ENCODE measurements around the gene ZDHHC7.

The ZDHHC7 gene

DNA sequence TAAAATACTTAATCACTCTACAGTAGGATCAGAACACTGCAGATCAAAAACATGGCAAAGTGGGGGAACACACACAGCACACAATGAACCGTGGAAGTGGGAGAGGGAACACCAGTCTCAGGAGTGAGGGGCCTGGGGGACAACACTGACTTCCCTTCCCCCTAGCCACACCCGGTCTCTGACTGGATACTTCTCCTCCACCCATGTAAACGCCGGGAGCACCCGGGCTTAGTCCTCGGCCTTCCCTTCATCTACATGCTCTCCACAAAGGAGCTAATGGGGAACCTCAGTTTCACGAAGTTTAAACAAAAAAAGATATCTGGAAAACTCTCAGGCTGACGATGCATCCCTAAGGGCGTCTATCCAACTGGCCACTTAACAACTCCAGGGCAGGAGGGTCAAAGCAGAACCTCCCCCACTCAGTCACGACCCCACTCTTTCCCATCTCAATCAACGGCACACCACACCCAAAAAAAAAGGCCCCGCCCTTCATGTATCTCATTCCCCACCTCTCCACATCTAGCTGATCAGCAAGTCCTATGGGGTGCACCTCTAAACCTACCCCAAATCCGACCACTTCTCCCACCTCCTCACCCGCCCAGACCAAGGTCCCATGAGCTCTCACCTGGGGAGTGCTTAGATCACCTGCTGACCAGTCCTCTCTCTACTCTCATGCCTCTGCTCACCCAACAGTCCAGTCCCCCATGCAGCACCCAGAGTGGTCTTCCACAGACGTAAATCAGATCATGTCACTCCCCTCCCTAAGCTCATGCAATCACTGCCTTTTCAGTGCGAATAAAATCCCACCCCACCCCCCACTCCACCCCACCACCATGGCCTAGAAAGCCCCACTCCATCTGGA lies 7.4 kb downstream of the ZDHHC7 start:
- TF ChIP-seq GATA1 (IDR thresholded peaks at IDR 0.05; ENCODE audit: low read depth, low read length) (no peak), POLR2A (IDR thresholded peaks at IDR 0.05; ENCODE audit: low read length) (no peak)
- peak in 1 of 2 experiments; percentile 15 for DNase-seq

DNA sequence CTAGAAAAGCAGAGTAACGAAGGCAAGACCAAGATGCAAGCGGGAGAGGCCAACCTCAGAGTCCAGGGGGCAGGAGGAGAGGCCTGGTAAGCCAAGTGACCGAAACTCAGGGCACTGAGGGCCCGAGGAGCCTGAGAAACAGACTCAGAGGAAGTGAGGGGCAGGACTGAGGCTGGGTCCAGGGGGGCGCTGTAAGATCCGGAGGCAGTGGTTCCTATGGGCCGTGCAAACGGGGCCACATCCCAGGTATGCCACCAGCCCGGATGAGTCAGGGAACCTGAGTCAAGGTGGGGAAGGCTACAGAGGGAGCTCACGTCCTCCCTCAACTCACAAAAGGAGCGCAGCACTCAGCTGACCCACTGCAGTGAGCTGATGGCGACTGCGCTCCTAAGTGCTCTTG lies 8.3 kb downstream of the ZDHHC7 start:
- no peak for TF ChIP-seq GATA1 (IDR thresholded peaks at IDR 0.05; ENCODE audit: low read depth, low read length)
- no peak for DNase-seq

DNA sequence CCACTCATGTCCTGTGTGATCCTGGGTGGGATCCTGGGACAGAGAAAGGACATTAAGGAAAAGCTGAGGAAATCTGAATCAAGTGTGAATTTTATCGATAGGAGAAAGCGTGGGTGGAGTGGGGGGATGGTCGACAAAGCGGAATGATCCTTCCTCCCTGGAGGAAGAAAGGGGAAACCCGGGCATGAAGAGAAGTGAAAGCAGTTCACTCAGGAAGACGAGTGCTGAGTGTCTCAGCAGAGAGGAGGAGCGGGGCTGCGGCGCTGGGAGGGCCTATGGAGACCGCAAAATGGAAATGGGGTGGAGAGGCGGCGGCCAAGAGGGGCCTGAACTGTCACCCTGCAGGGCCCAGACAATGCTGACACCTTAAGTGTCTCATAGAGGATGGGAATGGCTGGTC lies 8.7 kb downstream of the ZDHHC7 start:
- DNase-seq, result no peak
- TF ChIP-seq POLR2A (IDR thresholded peaks at IDR 0.05; ENCODE audit: low read length) (no peak), GATA1 (IDR thresholded peaks at IDR 0.05; ENCODE audit: low read depth, low read length) (no peak)

DNA sequence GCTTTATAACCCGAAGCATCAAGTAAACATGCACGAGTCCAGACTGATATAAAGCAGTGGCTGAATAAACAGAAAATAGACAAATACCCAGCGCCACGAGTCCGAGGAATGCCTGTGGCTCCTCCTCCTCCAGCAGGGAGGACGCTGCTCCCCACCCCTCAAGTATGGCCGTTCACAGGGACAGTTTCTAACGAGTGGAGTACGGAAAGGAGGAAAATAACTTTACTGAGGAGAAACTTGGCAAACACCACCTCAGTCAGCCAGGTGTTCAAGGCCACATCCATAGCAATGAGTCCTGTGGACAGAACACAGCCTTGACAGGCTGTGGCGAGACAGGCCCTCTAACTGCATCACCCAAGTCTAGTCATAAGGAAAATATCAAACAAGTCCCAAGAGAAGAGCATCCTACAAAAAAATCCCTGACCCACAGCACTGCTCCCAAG lies 9.2 kb downstream of the ZDHHC7 start:
- TF ChIP-seq POLR2A (IDR thresholded peaks at IDR 0.05; ENCODE audit: low read length) (no peak), GATA1 (IDR thresholded peaks at IDR 0.05; ENCODE audit: low read depth, low read length) (no peak)
- DNase-seq, result no peak

DNA sequence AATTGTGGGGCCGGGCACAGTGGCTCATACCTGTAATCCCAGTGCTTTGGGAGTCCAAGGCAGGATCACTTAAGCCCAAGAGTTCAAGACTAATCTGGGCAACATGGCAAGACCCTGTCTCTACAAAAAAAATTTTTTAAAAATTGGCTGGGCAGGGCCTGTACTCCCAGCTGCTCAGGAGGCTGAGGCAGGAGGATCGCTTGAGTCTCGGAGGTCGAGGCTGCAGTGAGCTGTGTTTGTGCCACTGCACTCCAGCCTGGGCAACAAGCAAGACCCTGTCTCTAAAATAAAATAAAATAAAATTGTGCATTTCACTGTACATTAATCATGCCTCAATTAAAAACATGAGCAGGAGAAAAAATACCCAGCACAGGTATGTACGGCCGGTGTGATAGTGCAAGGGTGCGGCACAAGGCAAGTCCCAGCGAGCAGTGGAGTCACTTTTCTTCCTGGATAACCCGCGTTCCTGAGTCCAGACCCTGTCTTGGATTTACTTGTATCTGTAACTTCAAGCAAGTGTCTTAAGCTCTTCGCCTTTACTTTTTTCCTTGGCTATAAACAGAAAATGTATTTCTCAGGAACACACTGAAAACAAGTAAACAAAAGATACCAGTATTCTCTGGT lies 11.4 kb downstream of the ZDHHC7 start:
- TF ChIP-seq POLR2A (IDR thresholded peaks at IDR 0.05; ENCODE audit: low read length), result no peak
- TF ChIP-seq GATA1 (IDR thresholded peaks at IDR 0.05; ENCODE audit: low read depth, low read length), result no peak

DNA sequence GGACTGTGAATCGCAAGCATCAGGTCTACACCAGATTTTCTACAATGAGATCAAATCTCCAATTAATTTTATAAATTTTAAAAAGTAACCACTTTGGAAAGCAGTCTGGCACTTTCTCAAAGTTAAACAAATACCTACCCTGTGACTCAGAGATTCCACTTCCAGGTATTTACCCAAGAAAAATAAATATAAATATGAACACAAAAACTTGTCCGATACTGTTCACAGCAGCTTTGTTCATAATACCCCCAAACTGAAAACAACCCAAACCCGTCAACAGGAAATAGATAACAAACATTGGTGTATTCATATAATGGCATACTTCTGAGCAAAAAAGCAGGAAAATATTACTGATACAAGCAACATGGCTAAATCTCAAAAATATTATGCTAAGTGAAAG lies 12.1 kb downstream of the ZDHHC7 start:
- no peak for DNase-seq
- TF ChIP-seq GATA1 (IDR thresholded peaks at IDR 0.05; ENCODE audit: low read depth, low read length) (no peak), POLR2A (IDR thresholded peaks at IDR 0.05; ENCODE audit: low read length) (no peak)

More for the DNA sequence above, 11.4 kb downstream of the ZDHHC7 start:
- DNase-seq, result no peak

DNA sequence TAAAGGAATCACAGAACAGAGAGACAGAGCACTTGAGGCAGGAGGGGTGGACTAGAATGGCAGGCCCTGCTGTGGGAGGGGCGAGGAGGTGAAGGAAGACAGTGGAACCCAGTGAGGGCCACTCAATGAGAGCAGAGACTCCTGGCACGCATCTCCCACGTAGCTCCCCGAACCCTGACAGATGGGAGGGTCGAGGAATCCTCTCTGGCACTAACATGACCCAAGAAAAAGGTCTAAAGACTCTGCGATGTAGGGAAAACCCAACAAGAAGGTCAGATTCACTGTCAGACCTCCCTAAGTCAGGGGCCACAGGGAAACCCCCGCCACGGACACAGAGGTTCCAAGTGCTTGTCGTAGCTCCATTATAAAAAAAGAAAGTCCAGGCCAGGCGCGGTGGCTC lies 15.0 kb downstream of the ZDHHC7 start:
- TF ChIP-seq GATA1 (IDR thresholded peaks at IDR 0.05; ENCODE audit: low read depth, low read length) (no peak), POLR2A (IDR thresholded peaks at IDR 0.05; ENCODE audit: low read length) (no peak)
- no peak for DNase-seq

DNA sequence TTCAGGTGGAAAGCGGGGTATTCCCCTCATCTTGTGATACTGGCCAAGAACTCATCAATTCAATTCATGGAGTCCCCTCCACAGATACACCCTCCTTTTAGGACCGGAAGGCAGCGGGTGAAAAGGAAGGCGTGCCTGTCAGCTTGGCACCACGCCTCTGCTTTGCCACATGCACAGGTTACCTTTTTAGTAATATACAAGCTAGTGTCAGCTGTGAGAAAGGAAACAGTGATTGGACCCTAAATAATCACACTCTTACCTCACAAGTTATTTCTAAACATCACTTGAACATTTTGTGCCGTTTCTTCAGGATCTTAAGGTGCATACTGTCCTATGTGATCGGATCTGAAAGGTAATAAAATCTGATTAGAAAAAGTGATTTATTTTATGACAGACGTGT lies 15.7 kb downstream of the ZDHHC7 start:
- TF ChIP-seq POLR2A (IDR thresholded peaks at IDR 0.05; ENCODE audit: low read length) (no peak), GATA1 (IDR thresholded peaks at IDR 0.05; ENCODE audit: low read depth, low read length) (no peak)
- DNase-seq, result no peak

DNA sequence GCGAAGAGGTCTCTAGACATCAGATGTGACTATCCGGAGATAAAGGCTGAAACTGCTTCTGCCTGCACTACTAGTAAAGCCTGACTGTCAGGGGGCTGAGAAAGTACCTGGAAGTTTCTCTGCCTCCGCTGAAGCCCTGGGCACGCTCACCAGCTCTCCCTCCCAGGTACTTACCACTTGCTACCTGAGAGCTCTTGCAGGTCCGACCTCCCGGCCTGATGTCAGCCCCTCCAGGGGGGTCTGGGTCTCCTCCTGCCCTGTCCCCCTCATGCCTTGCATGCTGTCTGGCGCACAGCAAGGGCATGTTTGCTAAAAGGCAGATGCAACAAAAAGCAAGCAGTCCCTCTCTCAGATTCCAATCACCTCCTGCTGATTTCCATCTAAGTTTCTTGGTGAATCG lies 17.4 kb downstream of the ZDHHC7 start:
- TF ChIP-seq GATA1 (IDR thresholded peaks at IDR 0.05; ENCODE audit: low read depth, low read length) (no peak), POLR2A (IDR thresholded peaks at IDR 0.05; ENCODE audit: low read length) (no peak)
- DNase-seq, result no peak

DNA sequence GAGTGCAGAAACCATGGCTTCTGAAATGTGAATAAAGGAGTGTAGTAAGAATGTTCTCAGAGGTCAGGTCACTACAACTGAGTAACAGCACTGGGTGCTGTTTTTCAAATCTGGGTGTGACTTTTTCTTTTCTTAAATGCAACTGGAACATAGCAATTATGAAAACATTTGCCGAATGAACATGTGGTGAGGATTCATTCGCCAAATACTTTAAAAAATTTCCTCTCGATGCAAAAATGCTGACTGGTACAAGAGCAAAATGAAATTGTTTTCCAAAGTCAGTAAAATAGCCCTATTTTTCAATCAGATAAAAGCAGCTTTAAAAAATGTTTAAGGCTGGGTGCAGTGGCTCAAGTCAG lies 18.6 kb downstream of the ZDHHC7 start:
- DNase-seq, result no peak

DNA sequence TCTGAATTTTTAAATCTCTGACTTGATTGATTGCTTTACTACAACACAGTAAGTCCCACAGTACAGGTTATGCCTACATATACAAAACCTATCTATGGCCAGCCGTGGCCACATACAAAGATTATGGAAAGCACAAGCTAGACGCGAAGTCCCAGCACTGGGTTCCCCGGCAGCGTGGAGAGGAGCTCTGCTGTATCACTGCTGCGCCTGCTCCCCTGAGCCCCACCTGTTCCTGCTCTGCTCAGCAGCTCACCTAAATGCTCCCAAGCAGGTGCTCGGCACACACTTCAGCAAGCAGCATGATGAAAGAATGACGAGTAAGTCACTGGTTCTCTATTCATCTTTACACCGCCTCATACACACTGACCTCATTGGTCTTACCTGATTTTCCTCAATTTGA lies 20.6 kb downstream of the ZDHHC7 start:
- no peak for DNase-seq
- TF ChIP-seq GATA1 (IDR thresholded peaks at IDR 0.05; ENCODE audit: low read depth, low read length) (no peak), POLR2A (IDR thresholded peaks at IDR 0.05; ENCODE audit: low read length) (no peak)

More for the DNA sequence above, 18.6 kb downstream of the ZDHHC7 start:
- no peak for TF ChIP-seq GATA1 (IDR thresholded peaks at IDR 0.05; ENCODE audit: low read depth, low read length)

DNA sequence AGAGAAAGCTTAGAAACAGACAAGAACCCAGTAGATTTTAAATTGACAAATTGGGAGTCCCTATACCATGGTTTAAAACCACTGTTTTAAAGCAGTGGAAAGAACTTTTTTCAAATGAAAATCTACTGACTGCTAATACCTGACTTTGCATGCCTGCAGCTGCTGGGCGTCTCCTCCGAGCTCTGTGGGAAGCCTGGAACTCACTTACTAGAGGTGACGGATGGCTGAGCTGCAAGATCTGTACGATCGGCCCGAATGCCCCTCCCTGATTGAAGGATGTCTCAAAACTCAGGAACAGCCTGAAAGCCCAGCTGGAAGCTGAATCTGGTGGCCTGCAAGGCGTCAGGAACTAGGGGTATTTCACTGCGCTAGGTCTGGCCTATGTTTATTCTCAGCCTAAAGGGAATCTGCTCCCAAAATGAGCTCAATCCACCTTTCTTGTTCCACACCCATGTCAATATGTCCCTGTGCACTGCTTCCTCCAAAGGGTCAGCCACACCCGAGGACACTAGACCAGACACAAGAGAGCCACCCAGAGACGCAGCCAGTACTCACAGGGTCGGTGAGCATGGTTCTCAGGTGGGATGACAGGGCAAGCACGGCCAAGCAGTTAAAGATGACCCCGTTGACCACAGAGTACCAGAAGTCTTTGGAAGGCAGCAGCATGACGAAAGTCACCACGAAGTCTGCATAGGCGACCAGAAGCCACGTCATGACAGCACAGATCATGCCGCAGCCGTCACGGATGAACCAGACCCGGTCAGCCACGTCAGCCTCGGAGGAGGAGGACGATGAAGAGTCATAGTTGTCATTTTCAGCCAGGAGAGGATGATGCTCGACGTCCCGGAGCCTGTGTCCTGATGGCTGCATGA lies 21.4 kb downstream of the ZDHHC7 start:
- TF ChIP-seq GATA1 (IDR thresholded peaks at IDR 0.05; ENCODE audit: low read depth, low read length), result no peak
- no peak for TF ChIP-seq POLR2A (IDR thresholded peaks at IDR 0.05; ENCODE audit: low read length)
- DNase-seq, result no peak

DNA sequence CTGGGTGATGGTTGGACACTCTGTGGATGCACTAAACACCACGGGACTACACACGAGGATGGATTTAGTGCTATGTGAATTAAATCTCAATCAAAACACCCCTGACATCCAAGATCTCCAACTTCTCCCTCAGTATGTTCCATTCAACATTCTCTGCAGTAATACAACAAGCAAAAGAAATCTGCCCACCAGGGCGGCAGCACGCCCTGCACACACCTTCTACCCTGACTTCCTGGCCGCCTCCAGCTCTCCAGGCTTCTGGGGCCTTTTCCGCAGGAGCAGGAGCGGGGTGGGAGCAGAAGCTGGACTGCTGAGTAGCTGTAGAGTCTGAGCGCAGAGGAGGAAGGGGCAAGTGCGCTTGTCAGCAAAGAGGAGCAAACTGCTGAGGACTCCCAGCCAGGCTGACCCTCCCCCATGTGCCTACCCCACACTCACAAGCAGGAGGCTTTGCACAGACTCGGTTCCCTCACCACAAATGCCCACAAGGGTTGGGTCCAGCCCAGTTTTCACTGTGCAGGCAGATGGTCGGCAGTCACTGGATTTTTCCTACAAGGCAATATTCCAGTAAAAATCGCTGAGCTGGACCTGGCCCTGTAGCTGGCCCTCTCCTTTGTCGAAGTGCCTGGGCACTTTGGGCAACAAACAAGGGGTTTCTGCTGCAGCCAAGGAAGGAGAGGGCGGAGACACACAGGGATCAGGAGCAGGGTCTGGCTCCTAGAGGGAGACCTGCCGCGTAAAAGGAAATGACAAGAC lies 22.8 kb downstream of the ZDHHC7 start:
- DNase-seq, result no peak
- TF ChIP-seq GATA1 (IDR thresholded peaks at IDR 0.05; ENCODE audit: low read depth, low read length), result no peak
- no peak for TF ChIP-seq POLR2A (IDR thresholded peaks at IDR 0.05; ENCODE audit: low read length)

Data from erythroblast (primary cell).